G401 (cell line): ENCODE results near the gene H2AZ2. TPM values are rescaled to one million over a fixed set of nuclear protein-coding genes. Genes with fewer than 3 reads are reported as not detected.
"Not testable (repeated sequence)": the region's sequence is repeated elsewhere in the genome, so short reads cannot be mapped to it uniquely, and the experiment has no call there.

Experiments
- DNase-seq: peaks from one replicate; pipeline ENCODE4 v3.0.0-alpha.2; 2015; ENCODE audit warnings: low spot score
- in situ Hi-C: cut with HindIII; loops from 2 replicates; pipeline ENCODE4 v1.10.0; 2016; ENCODE audit warnings: low sequenced_read_pairs, mixed read lengths
- total RNA-seq: library from RNA; depleted of rRNA; stranded (reverse); fragments of >200 nt; shearing (Covaris generic); gene quantifications from 2 replicates; pipeline ENCODE4 v1.2.3, GENCODE V29; 2014

The H2AZ2 gene
- total RNA-seq, 1 experiment from 2014 or later, result 379 TPM

DNA sequence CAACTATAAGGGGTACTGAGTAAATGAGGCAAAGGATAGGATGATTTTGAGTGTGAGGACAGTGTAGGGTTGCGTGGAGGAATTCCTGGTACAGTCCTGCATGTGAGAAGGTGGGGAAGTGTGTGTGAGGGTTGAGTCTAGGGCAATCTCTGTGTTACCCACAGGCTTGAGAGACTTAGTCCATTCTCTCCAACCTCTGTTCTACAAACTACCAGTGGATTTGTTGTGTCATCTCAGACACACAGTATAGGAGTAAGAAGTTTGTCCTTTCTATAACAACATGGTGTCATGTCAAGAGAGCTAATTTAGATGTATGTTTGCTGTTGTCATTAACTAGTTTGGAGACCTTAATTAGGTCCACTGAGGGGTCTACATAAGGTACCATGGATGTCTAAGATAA is 24.9 kb upstream of the H2AZ2 start:
- no peak for DNase-seq
- in situ Hi-C loops, result no loop called here

DNA sequence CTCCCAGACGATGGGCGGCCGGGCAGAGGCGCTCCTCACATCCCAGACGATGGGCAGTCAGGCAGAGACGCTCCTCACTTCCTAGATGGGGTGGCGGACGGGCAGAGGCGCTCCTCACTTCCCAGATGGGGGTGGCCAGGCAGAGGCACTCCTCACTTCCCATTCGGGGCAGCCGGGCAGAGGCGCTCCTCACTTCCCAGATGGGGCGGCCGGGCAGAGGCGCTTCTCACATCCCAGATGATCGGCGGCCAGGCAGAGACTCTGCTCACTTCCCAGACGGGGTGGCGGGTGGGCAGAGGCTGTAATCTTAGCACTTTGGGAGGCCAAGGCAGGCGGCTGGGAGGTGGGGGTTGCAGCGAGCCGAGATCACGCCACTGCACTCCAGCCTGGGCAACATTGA is 24.0 kb upstream of the H2AZ2 start:
- in situ Hi-C loops, DNase-seq: not testable (repeated sequence)

DNA sequence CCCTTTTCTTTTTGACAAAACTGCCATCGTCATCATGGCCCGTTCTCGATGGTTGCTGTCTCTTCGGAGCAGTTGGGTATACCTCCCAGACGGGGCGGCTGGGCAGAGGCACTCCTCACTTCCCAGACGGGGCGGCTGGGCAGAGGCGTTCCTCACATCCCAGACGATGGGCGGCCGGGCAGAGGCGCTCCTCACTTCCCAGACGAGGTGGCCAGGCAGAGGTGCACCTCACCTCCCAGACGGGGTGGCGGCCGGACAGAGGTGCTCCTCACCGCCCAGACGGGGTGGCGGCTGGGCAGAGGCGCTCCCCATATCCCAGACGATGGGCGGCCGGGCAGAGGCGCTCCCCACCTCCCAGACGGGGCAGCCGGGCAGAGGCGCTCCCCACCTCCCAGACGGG is 22.9 kb upstream of the H2AZ2 start:
- in situ Hi-C loops, result not testable (repeated sequence)

DNA sequence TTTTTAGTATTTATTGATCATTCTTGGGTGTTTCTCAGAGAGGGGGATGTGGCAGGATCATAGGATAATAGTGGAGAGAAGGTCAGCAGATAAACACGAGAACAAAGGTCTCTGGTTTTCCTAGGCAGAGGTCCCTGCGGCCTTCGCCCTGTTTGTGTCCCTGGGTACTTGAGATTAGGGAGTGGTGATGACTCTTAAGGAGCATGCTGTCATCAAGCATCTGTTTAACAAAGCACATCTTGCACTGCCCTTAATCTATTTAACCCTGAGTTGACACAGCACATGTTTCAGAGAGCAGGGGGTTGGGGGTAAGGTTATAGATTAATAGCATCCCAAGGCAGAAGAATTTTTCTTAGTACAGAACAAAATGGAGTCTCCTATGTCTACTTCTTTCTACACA is 22.4 kb upstream of the H2AZ2 start:
- in situ Hi-C loops, DNase-seq: not testable (repeated sequence)

More for the DNA sequence above, 22.9 kb upstream of the H2AZ2 start:
- DNase-seq, result not testable (repeated sequence)

DNA sequence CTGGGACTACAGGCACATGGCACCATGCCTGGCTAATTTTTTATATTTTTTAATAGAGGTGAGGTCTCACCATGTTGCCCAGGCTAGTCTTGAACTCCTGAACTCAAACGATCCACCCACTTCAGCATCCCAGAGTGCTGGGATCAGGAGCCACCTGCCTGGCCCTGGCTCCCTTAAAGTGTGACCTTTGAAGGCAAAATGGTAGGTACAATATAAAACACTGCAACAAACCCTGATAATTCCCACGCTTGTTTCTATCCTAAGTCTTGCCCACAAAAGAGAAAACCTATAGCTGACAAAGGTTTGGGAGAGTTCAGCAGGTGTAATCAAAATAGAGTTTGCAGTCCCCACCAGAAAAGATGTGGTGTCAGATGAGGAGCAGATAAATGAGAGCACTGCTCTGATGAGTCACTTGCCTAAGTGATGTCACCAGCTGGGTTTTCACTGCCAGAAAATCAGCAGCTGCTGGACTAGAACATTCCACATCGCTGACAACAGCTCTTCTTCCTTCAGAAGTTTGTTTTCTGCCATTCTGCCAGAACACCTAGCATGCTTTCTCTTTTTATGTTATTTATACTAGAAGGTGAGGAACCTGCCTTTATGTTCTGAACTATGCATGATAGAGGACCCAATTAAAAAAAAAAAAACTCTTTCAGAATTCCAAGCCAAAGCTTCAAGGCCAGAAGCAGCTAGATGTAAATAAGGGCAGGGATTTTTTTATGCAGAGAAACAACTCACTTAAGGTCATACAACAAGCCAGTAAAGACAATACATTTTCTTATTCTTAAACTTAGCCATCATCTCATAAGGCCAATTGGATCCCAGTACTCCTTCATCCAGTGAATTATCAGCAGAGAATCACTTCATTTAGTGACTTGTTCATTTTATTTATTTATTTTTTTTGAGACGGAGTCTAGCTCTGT is 19.4 kb upstream of the H2AZ2 start:
- in situ Hi-C loops, result no loop called here

DNA sequence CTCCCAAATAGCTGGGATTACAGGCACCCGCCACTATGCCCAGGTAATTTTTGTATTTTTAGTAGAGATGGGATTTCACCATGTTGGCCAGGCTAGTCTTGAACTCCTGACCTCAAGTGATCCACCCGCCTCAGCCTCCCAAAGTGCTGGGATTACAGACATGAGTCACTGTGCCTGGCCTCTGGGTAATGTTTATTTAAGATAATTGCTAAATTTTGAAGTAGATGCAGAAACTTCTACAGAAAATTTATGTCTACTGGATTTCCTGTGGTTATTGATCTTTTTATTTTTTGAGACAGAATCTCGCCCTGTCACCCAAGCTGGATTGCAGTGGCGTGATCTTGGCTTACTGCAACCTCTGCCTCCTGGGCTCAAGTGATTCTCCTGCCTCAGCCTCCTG is 14.1 kb upstream of the H2AZ2 start:
- in situ Hi-C loops, DNase-seq: not testable (repeated sequence)

More for the DNA sequence above, 19.4 kb upstream of the H2AZ2 start:
- no peak for DNase-seq

DNA sequence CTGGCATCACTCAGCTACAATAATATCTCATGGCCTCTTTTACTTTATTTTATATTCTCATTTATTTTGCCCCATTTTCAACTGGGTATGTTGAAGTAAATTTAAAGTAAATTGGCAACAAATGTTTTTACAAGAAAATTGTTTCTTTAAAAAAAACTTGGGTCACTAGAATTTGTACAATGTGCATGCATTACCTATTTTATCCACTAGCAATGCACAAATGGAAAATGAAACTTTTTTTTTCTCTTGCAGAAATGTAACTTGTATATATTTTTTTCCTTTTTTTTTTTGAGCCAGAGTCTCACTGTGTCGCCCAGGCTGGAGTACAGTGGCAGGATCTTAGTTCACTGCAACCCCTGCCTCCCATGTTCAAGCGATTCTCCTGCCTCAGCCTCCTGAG is 10.3 kb upstream of the H2AZ2 start:
- in situ Hi-C loops, result no loop called here
- no peak for DNase-seq

GRCh38 chr7:44854644-44855364 is 6.9 kb upstream of the H2AZ2 start:
- no peak for DNase-seq
- in situ Hi-C loops, result no loop called here

GRCh38 chr7:44853391-44853790 is 5.5 kb upstream of the H2AZ2 start:
- in situ Hi-C loops, result no loop called here
- no peak for DNase-seq

DNA sequence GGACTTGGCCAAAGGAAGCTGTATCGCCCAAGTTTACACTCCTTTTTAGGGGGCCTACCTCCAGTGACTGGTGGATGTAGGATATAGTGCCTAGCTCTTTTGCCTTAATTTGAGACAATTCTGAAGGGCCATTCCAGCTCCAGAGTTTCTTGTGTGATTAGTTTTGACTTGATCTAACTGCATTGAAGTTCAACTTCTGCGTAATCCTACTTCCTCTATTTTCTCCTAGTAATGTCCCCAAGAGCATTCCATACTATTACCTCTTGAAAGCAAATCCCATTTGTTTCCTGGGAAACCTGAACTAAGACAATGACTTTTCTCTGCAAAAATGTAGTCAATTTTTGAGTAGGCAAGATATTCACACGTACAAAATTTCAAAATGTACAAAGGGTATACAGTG is 4.7 kb upstream of the H2AZ2 start:
- in situ Hi-C loops, result no loop called here
- no peak for DNase-seq

- in situ Hi-C loops, result no loop called here
Observed at GRCh38 chr7:44849885-44850544, 2.1 kb upstream of the H2AZ2 start.

DNA sequence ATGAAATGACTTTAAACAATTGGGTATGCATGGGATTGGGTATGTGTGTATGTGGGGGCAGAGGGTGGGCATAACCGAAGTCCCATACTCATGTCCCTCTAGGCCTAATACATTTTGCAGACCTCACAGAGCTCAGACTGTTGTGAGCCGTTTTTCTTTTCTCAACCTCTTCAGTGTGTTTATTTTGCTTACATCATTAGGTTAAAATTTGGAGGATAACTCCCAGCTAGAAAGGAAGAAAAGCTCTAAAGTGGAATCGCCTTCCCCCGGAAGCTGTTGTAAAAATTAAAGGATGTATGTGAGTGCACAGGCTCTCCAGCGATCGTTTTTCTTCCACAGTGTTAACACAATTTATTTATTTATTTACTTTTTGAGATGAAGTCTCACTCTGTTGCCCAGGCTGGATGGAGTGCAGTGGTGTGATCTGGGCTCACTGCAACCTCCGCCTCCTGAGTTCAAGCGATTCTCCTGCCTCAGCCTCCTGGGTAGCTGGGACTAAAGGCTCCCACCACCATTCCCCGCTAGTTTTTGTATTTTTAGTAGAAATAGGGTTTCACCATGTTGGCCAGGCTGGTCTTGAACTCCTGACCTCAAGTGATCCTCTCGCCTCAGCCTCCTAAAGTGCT is 1.5 kb upstream of the H2AZ2 start:
- in situ Hi-C loops, result no loop called here

More at GRCh38 chr7:44849885-44850544, 2.1 kb upstream of the H2AZ2 start:
- DNase-seq, result no peak

DNA sequence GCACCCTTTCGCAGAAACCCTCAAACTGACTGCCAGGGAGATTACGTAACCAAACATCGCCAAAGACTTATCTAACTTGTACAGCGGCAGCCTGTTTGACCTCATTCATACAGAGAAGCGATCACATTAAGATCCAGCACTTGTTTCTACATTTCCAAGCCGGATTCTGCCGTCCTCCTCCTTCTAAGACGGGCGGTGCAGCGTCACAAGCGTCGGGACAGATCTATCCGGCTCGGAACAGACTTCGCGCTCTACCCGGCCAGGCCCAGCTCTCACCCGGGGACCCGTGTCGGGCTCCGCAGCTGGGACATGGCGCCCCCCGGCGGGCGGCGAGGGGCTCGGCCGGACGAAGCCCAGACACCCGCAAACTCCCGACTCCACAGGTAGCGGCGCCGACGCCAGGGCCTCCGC is 373 bp downstream of the H2AZ2 start:
- in situ Hi-C loops, result no loop called here
- DNase-seq, result peak; percentile 78

More for the DNA sequence above, 1.5 kb upstream of the H2AZ2 start:
- DNase-seq, result no peak

DNA sequence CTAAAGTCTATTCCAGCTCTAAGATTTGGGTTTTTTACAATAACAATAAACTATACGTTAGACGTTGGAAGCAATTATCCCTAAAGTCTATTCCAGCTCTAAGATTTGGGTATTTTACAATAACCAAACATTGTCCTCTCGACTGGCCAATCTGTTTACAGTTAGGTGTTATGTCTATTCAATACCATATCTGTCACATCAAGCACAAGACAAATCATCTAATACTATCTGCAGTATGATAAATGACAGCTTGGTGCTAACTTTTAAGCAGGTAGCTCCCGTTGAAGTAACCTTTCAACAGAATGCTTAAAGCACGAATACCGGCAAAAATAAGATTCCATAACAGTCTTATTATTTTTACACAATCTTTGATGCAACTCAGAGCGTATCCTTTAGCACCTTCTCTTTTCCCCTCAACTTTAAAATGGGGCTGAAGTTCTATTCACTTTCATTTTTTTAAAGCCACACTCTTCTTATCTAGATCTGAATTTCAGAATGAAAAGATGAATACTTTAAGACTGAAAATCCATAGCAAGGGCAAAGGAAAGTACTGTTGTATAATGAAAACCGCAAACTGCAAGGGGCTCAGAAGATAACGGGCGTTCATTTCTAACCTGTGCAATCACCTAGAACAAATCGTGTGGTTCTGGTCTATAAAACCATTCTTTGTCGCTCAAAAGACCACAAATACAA is 925 bp downstream of the H2AZ2 start:
- in situ Hi-C loops, result no loop called here
- DNase-seq, result no peak

GRCh38 chr7:44846390-44846789 is 1.5 kb downstream of the H2AZ2 start:
- in situ Hi-C loops, DNase-seq: not testable (repeated sequence)

GRCh38 chr7:44845451-44845850 is 2.4 kb downstream of the H2AZ2 start:
- in situ Hi-C loops, result no loop called here
- no peak for DNase-seq

GRCh38 chr7:44843440-44843839 is 4.4 kb downstream of the H2AZ2 start:
- in situ Hi-C loops, DNase-seq: not testable (repeated sequence)

GRCh38 chr7:44842675-44843074 is 5.2 kb downstream of the H2AZ2 start:
- in situ Hi-C loops, DNase-seq: not testable (repeated sequence)

- DNase-seq, result no peak
- in situ Hi-C loops, result no loop called here
Observed at GRCh38 chr7:44838751-44839150, 9.1 kb downstream of the H2AZ2 start.
